Epithelial cell of esophagus (primary cell): ENCODE results near the gene CPT1B.

Experiments used
- DNase-seq: peaks from one replicate; pipeline ENCODE4 v3.0.0; 2010; ENCODE audit warnings: low read depth
- H3K4me3 ChIP-seq: 2 replicates; pipeline ENCODE4 v1.5.1; 2011; ENCODE audit warnings: mild to moderate bottlenecking, low read length, control low read depth
- CTCF ChIP-seq: IDR thresholded peaks from 2 replicates; pipeline ENCODE4 v1.5.1; 2011; ENCODE audit warnings: low read depth, mild to moderate bottlenecking, low read length, control low read depth, inconsistent platforms; ENCODE audit not compliant: insufficient read depth; ENCODE audit errors: missing control alignments

CPT1B gene

GRCh38 chr22:50577987-50578775 lies at the start of gene CPT1B:
CPT1B (minus strand) TSS chr22:50578427; CDS start chr22:50577915, 512 bp downstream.
- TF ChIP-seq CTCF = no peak
- no peak for DNase-seq
- H3K4me3 ChIP-seq = no peak within 1 kb of the TSS

- no peak for TF ChIP-seq CTCF
- DNase-seq = peak; percentile 23
- H3K4me3 ChIP-seq = peak overlapping the region; percentile 73
These were observed 48.8 kb upstream of the CPT1B start for GRCh38 chr22:50626850-50627641.

GRCh38 chr22:50626314-50626849 lies 48.2 kb upstream of the CPT1B start:
- no peak for TF ChIP-seq CTCF
- no peak for DNase-seq
- no peak overlapping the region for H3K4me3 ChIP-seq

- no peak for TF ChIP-seq CTCF
- DNase-seq = no peak
- no peak overlapping the region for H3K4me3 ChIP-seq
These were observed 47.5 kb upstream of the CPT1B start for GRCh38 chr22:50625568-50626313.

- no peak for TF ChIP-seq CTCF
These were observed 46.9 kb upstream of the CPT1B start for GRCh38 chr22:50625131-50625567.

DNA sequence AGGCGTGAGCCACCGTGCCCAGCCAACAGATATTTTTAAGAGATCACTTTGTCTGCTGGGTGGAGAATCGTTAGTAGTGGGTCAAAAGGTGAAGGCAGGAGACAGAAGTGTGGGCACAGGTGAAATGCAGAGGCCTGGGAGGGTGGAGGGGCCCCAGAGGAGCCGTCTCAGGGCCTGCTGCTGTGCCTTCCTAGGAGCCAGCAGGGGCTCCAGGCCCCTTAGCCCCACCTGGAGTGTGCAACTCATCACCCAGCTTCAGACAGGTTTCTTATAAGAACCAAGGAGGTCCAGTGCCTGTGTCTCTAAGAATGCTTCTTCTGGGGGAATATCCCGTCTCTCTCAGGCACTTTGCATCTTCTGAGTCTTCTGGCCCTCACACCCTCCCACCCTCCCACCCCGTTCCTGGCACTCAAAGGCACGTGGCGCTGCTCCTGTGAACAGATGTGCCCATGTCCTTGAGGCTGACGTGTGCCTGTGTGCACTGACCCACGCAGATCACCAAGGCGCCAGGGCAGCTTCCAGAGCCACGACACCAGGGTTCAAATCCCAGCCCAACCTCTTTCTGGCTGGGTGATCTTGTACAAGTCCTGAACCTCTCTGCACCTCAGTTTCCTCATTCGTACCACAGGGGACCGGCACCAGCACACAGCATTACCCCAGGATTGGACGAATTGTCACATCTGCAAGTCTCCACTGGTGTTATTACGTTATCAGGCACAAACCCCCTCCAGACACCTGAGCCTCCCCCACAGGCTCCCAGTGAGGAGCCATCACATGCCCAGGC lies 46.3 kb upstream of the CPT1B start:
- H3K4me3 ChIP-seq = no peak overlapping the region
- no peak for TF ChIP-seq CTCF
- no peak for DNase-seq

More at GRCh38 chr22:50625131-50625567, 46.9 kb upstream of the CPT1B start:
- no peak for DNase-seq
- H3K4me3 ChIP-seq = no peak overlapping the region
